HEK293 (cell line): ENCODE data around the gene PIP4K2A.

Experiments
- CTCF ChIA-PET: fragments of 350-600 bp; formaldehyde crosslinking; extraction: SDS; loops from one replicate; lab custom pipeline; 2021; ENCODE audit warnings: antibody characterized with exemption; lab: Yijun Ruan, JAX
- POLR2A ChIA-PET: fragments of 300-600 bp; formaldehyde crosslinking; extraction: SDS; loops from one replicate; lab custom pipeline; 2020; ENCODE audit warnings: antibody characterized with exemption, inconsistent platforms; lab: Yijun Ruan, JAX
- H3K27ac ChIP-seq: fragments of 200-500 bp; sonication (Bioruptor generic); 2 replicates; pipeline ENCODE4 v1.5.1; 2014; ENCODE audit warnings: low read depth, low read length, control low read depth, inconsistent platforms; ENCODE audit errors: extremely low read depth
- H3K36me3 ChIP-seq, 2 experiments: fragments of 200-500 bp in 1 of 2; sonication (Bioruptor generic) in 1 of 2; 1 replicate in 1 of 2; 2 replicates in 1 of 2; pipeline ENCODE4 v1.5.1; 2014 to 2017; ENCODE audit warnings: inconsistent platforms in 2 of 2, low read length in 2 of 2; ENCODE audit not compliant: control insufficient read depth in 2 of 2, insufficient read depth in 1 of 2
- H3K4me1 ChIP-seq: fragments of 200-500 bp; sonication (Bioruptor generic); 2 replicates; pipeline ENCODE4 v1.5.1; 2014; ENCODE audit warnings: mild to moderate bottlenecking, low read length, inconsistent platforms; ENCODE audit not compliant: control insufficient read depth, insufficient read depth
- H3K4me3 ChIP-seq: 2 replicates; pipeline ENCODE4 v1.5.1; 2011; ENCODE audit warnings: low read depth, mild to moderate bottlenecking, control low read depth, low read length, moderate library complexity
- H3K9me3 ChIP-seq: fragments of 200-500 bp; sonication (Bioruptor generic); 2 replicates; pipeline ENCODE4 v1.5.1; 2014; ENCODE audit warnings: low read depth, low read length, inconsistent platforms; ENCODE audit not compliant: control insufficient read depth, insufficient read depth
- FEZF1 ChIP-seq: fragments of 450-650 bp; formaldehyde crosslinking; IDR thresholded peaks from 2 replicates; pipeline ENCODE4 v1.5.1; 2016; ENCODE audit warnings: missing biosample characterization, missing genetic modification characterization
- GLI2 ChIP-seq: fragments of 450-650 bp; formaldehyde crosslinking; IDR thresholded peaks from 2 replicates; pipeline ENCODE4; 2017; ENCODE audit warnings: missing biosample characterization, missing genetic modification characterization, low read depth, borderline replicate concordance
- GLI4 ChIP-seq: fragments of 450-650 bp; formaldehyde crosslinking; IDR thresholded peaks from 2 replicates; pipeline ENCODE4 v1.5.1; 2016; ENCODE audit warnings: missing biosample characterization, missing genetic modification characterization
- GLIS2 ChIP-seq: fragments of 450-650 bp; formaldehyde crosslinking; IDR thresholded peaks from 2 replicates; pipeline ENCODE4 v1.5.1; 2016; ENCODE audit warnings: missing biosample characterization, missing genetic modification characterization
- HOXC10 ChIP-seq: sonication (generic); formaldehyde crosslinking; IDR thresholded peaks from 2 replicates; pipeline ENCODE4 v1.8.1; 2023; ENCODE audit warnings: mild to moderate bottlenecking, missing genetic modification reagents
- KLF8 ChIP-seq: fragments of 450-650 bp; formaldehyde crosslinking; IDR thresholded peaks from 2 replicates; pipeline ENCODE4 v1.5.1; 2016; ENCODE audit warnings: missing biosample characterization, missing genetic modification characterization
- SP7 ChIP-seq: fragments of 450-650 bp; formaldehyde crosslinking; IDR thresholded peaks from 2 replicates; pipeline ENCODE4 v1.5.1; 2016; ENCODE audit warnings: missing biosample characterization, missing genetic modification characterization
- YY2 ChIP-seq: fragments of 450-650 bp; formaldehyde crosslinking; IDR thresholded peaks from 2 replicates; pipeline ENCODE4 v1.5.1; 2016; ENCODE audit warnings: missing biosample characterization, missing genetic modification characterization
- ZBTB1 ChIP-seq: fragments of 450-650 bp; formaldehyde crosslinking; IDR thresholded peaks from 2 replicates; pipeline ENCODE4 v1.5.1; 2016; ENCODE audit warnings: missing biosample characterization, missing genetic modification characterization
- ZBTB17 ChIP-seq: fragments of 450-650 bp; formaldehyde crosslinking; IDR thresholded peaks from 2 replicates; pipeline ENCODE4 v1.5.1; 2016; ENCODE audit warnings: missing biosample characterization, missing genetic modification characterization
- ZBTB44 ChIP-seq: fragments of 450-650 bp; IDR thresholded peaks from 2 replicates; pipeline ENCODE4 v1.5.1; 2018; ENCODE audit warnings: missing biosample characterization, mild to moderate bottlenecking, missing genetic modification characterization
- ZBTB7A ChIP-seq: fragments of 450-650 bp; formaldehyde crosslinking; IDR thresholded peaks from 2 replicates; pipeline ENCODE4 v1.5.1; 2016; ENCODE audit warnings: low read depth, missing biosample characterization, missing genetic modification characterization
- ZBTB8A ChIP-seq: fragments of 450-650 bp; formaldehyde crosslinking; IDR thresholded peaks from 2 replicates; pipeline ENCODE4 v1.5.1; 2016; ENCODE audit warnings: missing biosample characterization, missing genetic modification characterization
- ZNF114 ChIP-seq: fragments of 450-650 bp; formaldehyde crosslinking; IDR thresholded peaks from 2 replicates; pipeline ENCODE4 v1.5.0; 2017; ENCODE audit warnings: missing biosample characterization, missing genetic modification characterization
- ZNF169 ChIP-seq: fragments of 450-650 bp; formaldehyde crosslinking; IDR thresholded peaks from 2 replicates; pipeline ENCODE4 v1.5.1; 2016; ENCODE audit warnings: missing biosample characterization, missing genetic modification characterization
- ZNF18 ChIP-seq: fragments of 450-650 bp; formaldehyde crosslinking; IDR thresholded peaks from 2 replicates; pipeline ENCODE4 v1.5.1; 2016; ENCODE audit warnings: missing biosample characterization, missing genetic modification characterization
- ZNF221 ChIP-seq: fragments of 450-650 bp; formaldehyde crosslinking; IDR thresholded peaks from 2 replicates; pipeline ENCODE4 v1.5.1; 2017; ENCODE audit warnings: missing biosample characterization, missing genetic modification characterization, borderline replicate concordance
- ZNF280C ChIP-seq: fragments of 450-650 bp; formaldehyde crosslinking; IDR thresholded peaks from 2 replicates; pipeline ENCODE4 v1.5.1; 2016; ENCODE audit warnings: missing biosample characterization, missing genetic modification characterization
- ZNF398 ChIP-seq: fragments of 450-650 bp; formaldehyde crosslinking; IDR thresholded peaks from 2 replicates; pipeline ENCODE4 v1.5.1; 2017; ENCODE audit warnings: missing biosample characterization, missing genetic modification characterization
- ZNF510 ChIP-seq: fragments of 450-650 bp; formaldehyde crosslinking; IDR thresholded peaks from 2 replicates; pipeline ENCODE4 v1.5.1; 2018; ENCODE audit warnings: mild to moderate bottlenecking, missing genetic modification characterization, missing biosample characterization; ENCODE audit not compliant: insufficient replicate concordance
- ZNF610 ChIP-seq: fragments of 450-650 bp; formaldehyde crosslinking; IDR thresholded peaks from 2 replicates; pipeline ENCODE4 v1.5.1; 2016; ENCODE audit warnings: missing biosample characterization, missing genetic modification characterization, borderline replicate concordance
- ZNF629 ChIP-seq: fragments of 450-650 bp; formaldehyde crosslinking; IDR thresholded peaks from 2 replicates; pipeline ENCODE4 v1.5.1; 2017; ENCODE audit warnings: missing biosample characterization, missing genetic modification characterization
- ZNF704 ChIP-seq: fragments of 450-650 bp; formaldehyde crosslinking; IDR thresholded peaks from 2 replicates; pipeline ENCODE4 v1.5.1; 2016; ENCODE audit warnings: missing biosample characterization, missing genetic modification characterization
- ZNF843 ChIP-seq: fragments of 450-650 bp; formaldehyde crosslinking; IDR thresholded peaks from 2 replicates; pipeline ENCODE4 v1.5.1; 2016; ENCODE audit warnings: missing biosample characterization, missing genetic modification characterization
- ZSCAN4 ChIP-seq: fragments of 450-650 bp; formaldehyde crosslinking; IDR thresholded peaks from 2 replicates; pipeline ENCODE4 v1.5.1; 2017; ENCODE audit warnings: missing biosample characterization, missing genetic modification characterization
- ZXDB ChIP-seq: fragments of 450-650 bp; formaldehyde crosslinking; IDR thresholded peaks from 2 replicates; pipeline ENCODE4 v1.5.1; 2016; ENCODE audit warnings: missing biosample characterization, missing genetic modification characterization

Gene PIP4K2A

GRCh38 chr10:22712956-22713852 lies 1.2 kb downstream of the PIP4K2A start:
- H3K4me3 ChIP-seq, result peak overlapping the region; percentile 83
- POLR2A ChIA-PET, result interaction anchor here (0.7 to 1.0 kb wide), 3 partner anchors 25 to 484 kb away, joined by 3 to 5 read pairs (median 4); no protein-coding TSS in a partner anchor
- H3K27ac ChIP-seq, result peak overlapping the region; percentile 86; the same call in 1 of the 2 replicates
- H3K9me3 ChIP-seq, result no peaks in the 10 kb centered on the region
- no peaks in the 10 kb centered on the region for H3K36me3 ChIP-seq
- CTCF ChIA-PET, result interaction anchor here (0.6 to 1.3 kb wide), 8 partner anchors 12 to 461 kb away, joined by 3 to 5 read pairs (median 4); no protein-coding TSS in a partner anchor
- H3K4me1 ChIP-seq, result peaks cover 15% of the 10 kb centered on the region
- TF ChIP-seq ZBTB17 (tag by site-specific recombination) (peak; percentile 96), ZNF169 (no peak), ZNF510 (no peak), KLF8 (tag by site-specific recombination) (0 out of 2 replicates have a peak, but pooled peaks have one; percentile 40), FEZF1 (tag by site-specific recombination) (peak; percentile 74), HOXC10 (CRISPR knock-in tag) (no peak), ZNF843 (tag by site-specific recombination) (peak; percentile 59; the same call in 1 of the 2 replicates), ZNF280C (tag by site-specific recombination) (no peak), ZNF114 (tag by site-specific recombination) (no peak), ZNF610 (tag by site-specific recombination) (0 out of 2 replicates have a peak, but pooled peaks have one; percentile 31), ZBTB44 (tag by site-specific recombination) (peak; percentile 23; the same call in 1 of the 2 replicates), ZBTB1 (tag by site-specific recombination) (peak; percentile 66), ZXDB (peak; percentile 49; the same call in 1 of the 2 replicates), GLI4 (tag by site-specific recombination) (no peak), ZBTB7A (peak; percentile 27; the same call in 1 of the 2 replicates), GLI2 (no peak), ZNF629 (tag by site-specific recombination) (peak; percentile 29; the same call in 1 of the 2 replicates), ZSCAN4 (tag by site-specific recombination) (peak; percentile 8; the same call in 1 of the 2 replicates), GLIS2 (tag by site-specific recombination) (peak; percentile 91), ZBTB8A (tag by site-specific recombination) (peak; percentile 88), ZNF704 (tag by site-specific recombination) (no peak), YY2 (tag by site-specific recombination) (0 out of 2 replicates have a peak, but pooled peaks have one; percentile 14), ZNF18 (tag by site-specific recombination) (0 out of 2 replicates have a peak, but pooled peaks have one; percentile 11), ZNF398 (peak; percentile 79), ZNF221 (tag by site-specific recombination) (no peak), SP7 (tag by site-specific recombination) (0 out of 2 replicates have a peak, but pooled peaks have one; percentile 32)
